Measurements from ENCODE around the gene CD276.

Gene CD276

GRCh38 chr15:73752806-73753193 lies 68.6 kb downstream of the CD276 start:
- WGBS, 2 experiments = 0% methylated on average over 56 of the region's 56 CpGs
- Histone ChIP-seq H3K4me1 (ENCODE audit: control insufficient read depth, insufficient read depth, low read length) (peaks cover 34% of the 10 kb centered on the region), H3K9me3 (ENCODE audit: control insufficient read depth, low read length) (no peaks in the 10 kb centered on the region), H3K4me3 (ENCODE audit: insufficient read depth, low read depth, low read length) (peak overlapping the region; percentile 55), H3K27me3 (ENCODE audit: control insufficient read depth, insufficient read depth, low read length, poor library complexity, severe bottlenecking) (peaks cover 33% of the 10 kb centered on the region), H3K36me3 (ENCODE audit: control insufficient read depth, insufficient read depth, low read length) (no peaks in the 10 kb centered on the region), H3K27ac (ENCODE audit: insufficient read depth, low read depth, low read length, poor library complexity, severe bottlenecking) (no peak overlapping the region)

DNA sequence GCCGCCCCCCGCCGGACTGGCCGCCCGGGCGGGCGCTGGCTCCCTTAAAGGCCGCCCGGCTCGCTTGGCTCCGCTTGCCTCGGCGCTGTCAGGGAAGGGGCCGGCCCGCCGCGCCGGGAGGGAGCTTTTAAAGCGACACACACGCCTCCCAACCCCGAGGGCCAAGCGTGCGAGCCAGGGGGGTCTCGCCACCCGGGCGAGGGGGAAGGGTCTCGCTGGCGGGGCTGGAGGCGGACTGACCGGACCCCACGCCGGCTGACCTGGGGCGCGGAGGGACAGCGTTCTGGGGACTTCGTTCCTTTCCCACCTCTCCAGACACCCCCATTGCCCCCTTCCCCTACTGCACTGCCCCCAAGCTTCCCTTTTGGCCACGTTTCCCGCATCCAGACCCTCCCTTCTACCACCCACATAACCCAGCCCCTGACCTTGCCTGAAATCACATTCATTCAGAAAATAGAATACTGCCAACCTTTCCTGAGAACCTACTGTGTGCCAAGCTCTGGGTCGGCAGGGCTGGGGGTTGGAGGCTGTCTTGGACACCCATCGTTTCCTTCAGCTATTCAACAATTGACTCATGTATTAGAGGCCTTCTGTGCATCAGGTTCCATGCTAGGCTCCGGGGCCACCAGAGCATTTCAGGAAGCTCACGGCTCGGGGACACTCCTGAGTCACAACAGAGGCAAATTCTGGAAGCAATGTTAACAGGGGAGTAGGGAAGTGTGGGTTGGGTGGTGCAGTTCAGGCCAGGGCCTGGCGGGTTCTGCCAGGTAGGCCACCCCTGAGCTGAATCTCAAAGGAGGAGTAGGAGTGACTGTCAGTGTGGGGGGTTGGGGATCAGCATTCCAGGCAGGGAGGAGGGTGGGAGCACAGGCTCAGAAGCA lies 69.3 kb downstream of the CD276 start, which contains the start of gene INSYN1:
Gene INSYN1, minus strand, starts transcription at position 102 of the 881 bp plus-strand sequence. CDS start 2,221 bp downstream, outside the sequence.
- Histone ChIP-seq H3K9me3 (ENCODE audit: control insufficient read depth, low read length) (no peaks in the 10 kb centered on the region), H3K27ac (ENCODE audit: insufficient read depth, low read depth, low read length, poor library complexity, severe bottlenecking) (no peak within 1 kb of the TSS), H3K4me1 (ENCODE audit: control insufficient read depth, insufficient read depth, low read length) (peaks cover 27% of the 10 kb centered on the region), H3K27me3 (ENCODE audit: control insufficient read depth, insufficient read depth, low read length, poor library complexity, severe bottlenecking) (peaks cover 33% of the 10 kb centered on the region), H3K36me3 (ENCODE audit: control insufficient read depth, insufficient read depth, low read length) (no peaks in the 10 kb centered on the region), H3K4me3 (ENCODE audit: insufficient read depth, low read depth, low read length) (peak within 1 kb of the TSS; percentile 55)
- WGBS, 2 experiments = 4 to 5% methylated on average over 44 of the region's 44 CpGs

GRCh38 chr15:73754461-73754860 lies 70.3 kb downstream of the CD276 start:
- no peaks in the 10 kb centered on the region for H3K36me3 ChIP-seq (ENCODE audit: control insufficient read depth, insufficient read depth, low read length)
- H3K27ac ChIP-seq (ENCODE audit: insufficient read depth, low read depth, low read length, poor library complexity, severe bottlenecking) = no peak overlapping the region
- H3K9me3 ChIP-seq (ENCODE audit: control insufficient read depth, low read length) = no peaks in the 10 kb centered on the region
- no peak overlapping the region for H3K4me3 ChIP-seq (ENCODE audit: insufficient read depth, low read depth, low read length)
- H3K27me3 ChIP-seq (ENCODE audit: control insufficient read depth, insufficient read depth, low read length, poor library complexity, severe bottlenecking) = peaks cover 33% of the 10 kb centered on the region
- 79 to 80% methylated on average over 8 of the region's 8 CpGs for WGBS, 2 experiments
- peaks cover 22% of the 10 kb centered on the region for H3K4me1 ChIP-seq (ENCODE audit: control insufficient read depth, insufficient read depth, low read length)

DNA sequence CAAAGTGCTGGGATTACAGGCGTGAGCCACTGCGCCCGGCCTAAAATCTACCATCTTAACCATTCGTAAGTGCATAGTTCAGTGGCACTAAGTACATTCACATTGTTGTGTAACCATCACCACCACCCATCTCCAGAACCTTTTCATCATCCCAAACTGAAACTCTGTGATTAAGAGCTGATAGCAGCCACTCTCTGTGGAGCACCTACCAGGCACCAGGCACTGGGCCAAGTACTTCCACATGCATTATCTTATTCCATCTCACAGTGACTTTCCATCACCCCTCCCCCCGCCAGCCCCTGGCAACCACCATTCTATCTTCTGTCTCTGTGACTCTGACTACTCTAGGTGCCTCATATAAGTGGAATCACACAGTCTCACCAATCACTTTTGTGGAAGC lies 71.3 kb downstream of the CD276 start:
- WGBS, 2 experiments = 92% methylated on average over 5 of the region's 5 CpGs
- Histone ChIP-seq H3K36me3 (ENCODE audit: control insufficient read depth, insufficient read depth, low read length) (no peaks in the 10 kb centered on the region), H3K27ac (ENCODE audit: insufficient read depth, low read depth, low read length, poor library complexity, severe bottlenecking) (no peak overlapping the region), H3K9me3 (ENCODE audit: control insufficient read depth, low read length) (no peaks in the 10 kb centered on the region), H3K4me3 (ENCODE audit: insufficient read depth, low read depth, low read length) (no peak overlapping the region), H3K4me1 (ENCODE audit: control insufficient read depth, insufficient read depth, low read length) (peaks cover 22% of the 10 kb centered on the region), H3K27me3 (ENCODE audit: control insufficient read depth, insufficient read depth, low read length, poor library complexity, severe bottlenecking) (peaks cover 33% of the 10 kb centered on the region)

DNA sequence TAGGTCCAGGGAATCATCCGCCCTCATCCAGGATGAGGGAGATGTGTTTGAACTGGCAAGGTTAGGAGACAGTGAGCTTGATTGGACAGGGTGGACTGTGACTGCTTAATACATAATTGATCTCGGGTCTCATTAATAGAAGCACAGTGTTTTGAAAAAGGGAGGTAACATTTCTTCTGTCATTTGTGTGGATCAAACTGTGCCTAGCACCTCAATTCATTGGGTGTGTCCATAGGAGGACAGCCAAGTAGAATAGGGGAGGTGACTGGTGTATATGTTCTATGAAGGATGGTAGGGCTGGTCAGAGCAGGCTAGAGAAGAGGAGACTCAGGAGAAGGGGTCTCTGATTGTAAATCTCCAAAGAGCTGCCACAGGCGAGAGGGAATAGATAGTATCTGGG lies 71.8 kb downstream of the CD276 start:
- Histone ChIP-seq H3K27ac (ENCODE audit: insufficient read depth, low read depth, low read length, poor library complexity, severe bottlenecking) (no peak overlapping the region), H3K4me3 (ENCODE audit: insufficient read depth, low read depth, low read length) (no peak overlapping the region), H3K27me3 (ENCODE audit: control insufficient read depth, insufficient read depth, low read length, poor library complexity, severe bottlenecking) (peaks cover 30% of the 10 kb centered on the region), H3K36me3 (ENCODE audit: control insufficient read depth, insufficient read depth, low read length) (no peaks in the 10 kb centered on the region), H3K4me1 (ENCODE audit: control insufficient read depth, insufficient read depth, low read length) (peaks cover 22% of the 10 kb centered on the region), H3K9me3 (ENCODE audit: control insufficient read depth, low read length) (no peaks in the 10 kb centered on the region)
- WGBS, 2 experiments = 95 to 97% methylated on average over 3 of the region's 3 CpGs

- H3K27ac ChIP-seq (ENCODE audit: insufficient read depth, low read depth, low read length, poor library complexity, severe bottlenecking) = no peak overlapping the region
- 90% methylated on average over 2 of the region's 2 CpGs for WGBS, 2 experiments
- H3K4me1 ChIP-seq (ENCODE audit: control insufficient read depth, insufficient read depth, low read length) = peaks cover 17% of the 10 kb centered on the region
- H3K27me3 ChIP-seq (ENCODE audit: control insufficient read depth, insufficient read depth, low read length, poor library complexity, severe bottlenecking) = peaks cover 25% of the 10 kb centered on the region
- no peaks in the 10 kb centered on the region for H3K9me3 ChIP-seq (ENCODE audit: control insufficient read depth, low read length)
- no peak overlapping the region for H3K4me3 ChIP-seq (ENCODE audit: insufficient read depth, low read depth, low read length)
- no peaks in the 10 kb centered on the region for H3K36me3 ChIP-seq (ENCODE audit: control insufficient read depth, insufficient read depth, low read length)
These were observed 72.2 kb downstream of the CD276 start for GRCh38 chr15:73756390-73756789.

DNA sequence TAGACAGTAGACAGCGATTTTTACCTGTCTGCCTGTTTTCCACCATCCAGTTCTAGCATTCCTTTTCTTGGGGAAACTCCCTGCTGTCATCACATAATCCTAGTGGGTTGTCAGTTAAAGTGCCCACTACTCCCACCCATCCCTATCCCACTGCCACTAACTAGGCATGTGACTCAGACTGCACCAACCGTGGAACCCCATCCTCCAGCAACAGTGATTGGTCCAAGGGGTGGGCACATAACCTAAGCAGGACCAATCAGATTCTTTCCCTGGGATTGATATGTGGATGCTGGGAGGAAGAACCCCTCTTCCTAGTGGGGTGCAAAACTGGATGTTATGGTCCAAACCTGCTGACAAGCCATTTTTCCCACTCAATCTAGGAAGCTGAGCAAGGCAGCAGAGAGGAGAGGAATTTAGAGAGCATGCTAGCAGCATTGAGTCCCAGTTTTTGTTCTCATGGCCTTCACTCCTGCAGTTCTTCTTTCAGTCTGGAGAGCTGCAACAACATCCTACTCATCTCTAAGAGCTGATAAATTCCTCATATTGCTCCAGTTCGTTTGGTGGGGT lies 72.8 kb downstream of the CD276 start:
- 81 to 89% methylated on average over 3 of the region's 3 CpGs for WGBS, 2 experiments
- Histone ChIP-seq H3K4me1 (ENCODE audit: control insufficient read depth, insufficient read depth, low read length) (peaks cover 12% of the 10 kb centered on the region), H3K27ac (ENCODE audit: insufficient read depth, low read depth, low read length, poor library complexity, severe bottlenecking) (no peak overlapping the region), H3K27me3 (ENCODE audit: control insufficient read depth, insufficient read depth, low read length, poor library complexity, severe bottlenecking) (peaks cover 20% of the 10 kb centered on the region), H3K9me3 (ENCODE audit: control insufficient read depth, low read length) (no peaks in the 10 kb centered on the region), H3K36me3 (ENCODE audit: control insufficient read depth, insufficient read depth, low read length) (no peaks in the 10 kb centered on the region), H3K4me3 (ENCODE audit: insufficient read depth, low read depth, low read length) (no peak overlapping the region)

GRCh38 chr15:73757571-73757970 lies 73.4 kb downstream of the CD276 start:
- Histone ChIP-seq H3K27ac (ENCODE audit: insufficient read depth, low read depth, low read length, poor library complexity, severe bottlenecking) (no peak overlapping the region), H3K4me1 (ENCODE audit: control insufficient read depth, insufficient read depth, low read length) (peaks cover 11% of the 10 kb centered on the region), H3K36me3 (ENCODE audit: control insufficient read depth, insufficient read depth, low read length) (no peaks in the 10 kb centered on the region), H3K27me3 (ENCODE audit: control insufficient read depth, insufficient read depth, low read length, poor library complexity, severe bottlenecking) (peaks cover 14% of the 10 kb centered on the region), H3K4me3 (ENCODE audit: insufficient read depth, low read depth, low read length) (no peak overlapping the region), H3K9me3 (ENCODE audit: control insufficient read depth, low read length) (no peaks in the 10 kb centered on the region)

GRCh38 chr15:73758461-73758860 lies 74.3 kb downstream of the CD276 start:
- Histone ChIP-seq H3K4me1 (ENCODE audit: control insufficient read depth, insufficient read depth, low read length) (peaks cover 9% of the 10 kb centered on the region), H3K27me3 (ENCODE audit: control insufficient read depth, insufficient read depth, low read length, poor library complexity, severe bottlenecking) (peaks cover 6% of the 10 kb centered on the region), H3K36me3 (ENCODE audit: control insufficient read depth, insufficient read depth, low read length) (no peaks in the 10 kb centered on the region), H3K27ac (ENCODE audit: insufficient read depth, low read depth, low read length, poor library complexity, severe bottlenecking) (no peak overlapping the region), H3K9me3 (ENCODE audit: control insufficient read depth, low read length) (no peaks in the 10 kb centered on the region), H3K4me3 (ENCODE audit: insufficient read depth, low read depth, low read length) (no peak overlapping the region)
- 89 to 91% methylated on average over 5 of the region's 5 CpGs for WGBS, 2 experiments

Data from ectodermal cell (in vitro differentiated cells).